Measurements from ENCODE around the gene RPS6KL1.
A peak's percentile ranks its signal among the peaks of the same experiment; 100 is the strongest.

The RPS6KL1 gene

DNA sequence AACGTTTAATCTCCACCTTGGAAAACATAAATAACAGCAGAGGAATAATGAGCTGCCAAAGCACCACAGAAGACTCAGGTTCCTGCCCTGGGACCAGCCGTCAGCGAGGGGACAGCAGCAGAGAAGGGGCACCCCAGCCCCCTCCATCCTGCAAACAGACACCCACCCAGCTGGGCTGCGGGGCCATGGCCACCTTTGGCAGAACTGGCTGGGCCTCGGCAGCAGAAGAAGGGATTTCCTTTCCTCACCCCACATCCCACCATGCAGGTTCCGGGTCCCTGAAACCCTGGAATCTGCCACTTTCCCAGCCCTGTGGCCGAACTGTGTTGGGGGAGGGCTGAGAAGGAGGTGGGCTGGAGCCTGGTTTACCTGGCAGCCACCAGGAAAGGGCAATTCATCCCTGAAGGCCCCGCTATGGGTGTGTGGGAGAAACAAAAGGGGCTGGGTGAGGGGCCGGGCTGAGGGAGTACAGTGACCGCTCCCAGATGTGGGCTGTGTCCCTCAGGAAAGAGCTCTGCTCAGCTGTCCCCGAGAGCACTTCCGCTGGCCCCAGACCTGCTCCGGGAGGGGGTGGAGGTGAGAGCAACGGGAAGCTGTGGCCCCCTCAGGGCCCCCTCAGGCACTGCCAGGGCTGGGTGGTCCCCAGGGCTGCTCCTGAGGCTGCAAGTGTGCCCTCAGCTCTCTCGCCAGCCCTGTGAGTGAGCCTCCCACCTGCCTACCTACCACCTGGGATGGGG lies 28.6 kb upstream of the RPS6KL1 start:
- no peak for DNase-seq

DNA sequence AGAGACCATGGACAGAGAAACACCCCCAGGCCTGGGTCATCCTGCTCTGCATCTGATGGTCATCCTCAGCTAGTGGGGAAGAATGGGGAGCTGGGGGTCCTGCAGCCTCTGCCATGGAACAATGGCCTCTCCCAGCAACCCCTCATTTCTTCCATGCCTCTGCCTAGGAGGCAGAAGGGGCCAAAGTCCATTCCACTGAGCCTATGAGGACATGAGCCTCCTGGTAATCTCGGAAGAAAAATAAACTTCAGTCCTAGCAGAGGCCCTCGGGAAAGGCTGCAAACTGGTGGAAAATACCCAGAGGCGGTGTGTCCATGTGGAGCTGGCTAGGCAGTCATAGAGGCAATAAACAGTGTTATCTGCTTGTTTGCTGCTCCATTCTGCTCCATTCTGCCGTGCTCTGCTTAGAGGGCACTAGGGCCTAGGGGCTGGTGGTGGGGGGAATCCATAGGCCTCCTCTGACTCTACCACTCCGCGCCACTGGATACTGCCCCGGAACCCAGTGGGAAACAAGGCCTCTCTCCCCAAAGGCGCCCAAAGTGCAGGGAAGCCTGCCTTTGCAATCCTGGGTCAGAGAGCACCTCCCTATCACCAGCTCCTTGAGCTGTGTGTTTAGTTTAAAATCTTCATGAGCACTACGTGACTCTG lies 27.9 kb upstream of the RPS6KL1 start:
- DNase-seq: no peak

DNA sequence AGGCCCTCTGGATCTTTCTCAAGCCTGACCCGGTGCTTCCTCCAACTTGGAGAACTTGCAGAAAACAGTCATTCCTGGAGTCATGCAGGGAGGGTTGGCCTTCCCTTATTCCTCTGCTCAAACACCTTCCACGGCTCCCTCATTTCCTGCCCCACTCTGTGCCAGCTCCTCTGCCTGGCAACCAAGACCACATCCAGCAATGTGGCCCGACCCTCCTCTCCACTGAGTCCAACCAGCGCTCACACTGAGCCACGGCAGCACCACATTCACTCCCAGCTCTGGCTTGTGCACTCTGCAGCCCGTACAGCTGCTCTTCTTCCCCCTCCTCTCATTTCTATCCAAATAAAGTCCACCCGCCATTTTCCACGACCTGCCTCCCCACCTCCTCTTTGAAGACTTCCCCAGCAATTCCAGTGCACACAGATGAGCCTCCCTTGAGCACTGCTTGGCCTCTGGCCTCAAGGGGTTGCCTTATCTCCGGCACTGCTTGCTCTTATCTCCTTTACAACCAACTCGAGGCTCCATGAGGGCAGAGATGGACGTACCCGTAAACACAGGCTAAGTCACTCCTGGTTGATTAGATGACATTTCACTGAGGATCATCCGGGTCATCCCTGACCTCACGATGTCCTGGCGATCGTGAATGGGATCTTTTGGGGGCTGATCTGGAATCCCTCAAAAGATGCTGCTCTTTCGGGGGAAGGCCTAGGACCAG lies 27.0 kb upstream of the RPS6KL1 start:
- DNase-seq: no peak

DNA sequence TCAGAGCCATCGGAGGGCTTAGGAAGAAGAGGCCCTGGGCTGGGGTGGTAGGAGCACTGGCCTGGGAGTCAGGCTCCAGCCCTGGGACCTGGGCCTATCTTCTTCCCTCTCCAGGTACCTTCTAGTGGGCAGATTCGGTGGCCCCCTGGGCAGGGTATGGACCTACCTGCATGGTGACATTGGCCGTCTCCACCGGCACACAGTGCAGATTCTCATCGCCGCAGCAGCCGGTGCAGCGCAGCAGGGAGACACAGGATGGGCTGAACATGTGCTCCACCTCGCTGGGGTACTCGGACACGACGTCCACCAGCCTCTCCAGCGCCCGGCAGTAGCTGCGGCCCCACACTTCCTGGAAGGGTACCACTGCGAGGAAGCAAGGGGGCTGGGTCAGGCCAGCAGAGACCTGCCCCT lies 26.1 kb upstream of the RPS6KL1 start:
- DNase-seq: no peak

- DNase-seq: no peak
These were observed 25.4 kb upstream of the RPS6KL1 start for GRCh38 chr14:74948228-74949175.

DNA sequence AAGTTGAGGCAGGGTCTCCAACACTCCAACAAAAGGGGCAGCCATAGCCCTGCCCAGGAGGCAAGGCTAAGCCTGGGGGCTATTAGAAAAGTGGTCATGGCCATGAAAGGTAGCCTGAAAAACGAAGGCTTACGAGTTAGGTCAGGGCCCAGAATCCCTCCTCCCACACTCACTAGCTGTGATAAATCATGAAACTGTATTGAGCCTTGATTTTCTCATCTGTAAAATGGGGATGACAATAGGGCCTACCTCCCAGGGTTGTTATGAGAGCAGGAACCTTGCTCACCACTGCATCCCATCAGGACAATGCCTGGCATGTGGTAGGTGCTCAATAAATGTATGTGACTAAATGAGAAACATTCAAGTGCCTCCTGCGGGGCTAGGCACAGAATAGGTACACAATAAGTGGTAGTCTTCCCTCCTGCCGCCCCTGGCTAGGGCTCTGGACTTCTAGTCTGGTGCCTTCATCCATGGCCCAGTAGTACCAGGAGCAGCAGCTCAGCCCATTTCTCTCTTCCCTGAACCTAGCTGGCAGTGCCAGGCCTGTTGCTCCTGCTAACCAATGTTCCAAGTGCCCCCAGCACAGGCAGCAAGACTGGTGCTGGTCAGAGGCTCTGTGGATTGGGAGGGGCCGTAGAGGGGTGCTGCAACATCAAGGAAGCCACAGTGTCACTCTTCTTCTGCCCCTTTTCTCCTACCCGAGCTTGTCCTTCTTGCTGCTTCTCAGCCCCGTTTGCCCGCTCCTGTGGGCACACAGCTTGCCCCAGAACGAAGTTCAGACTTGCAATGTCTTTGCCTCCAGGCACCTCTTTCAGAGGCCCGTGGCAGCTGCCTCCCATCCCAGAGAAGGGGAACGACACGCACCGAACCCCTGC lies 24.5 kb upstream of the RPS6KL1 start:
- DNase-seq: no peak

- no peak for DNase-seq
These were observed 23.7 kb upstream of the RPS6KL1 start for GRCh38 chr14:74946659-74947281.

DNA sequence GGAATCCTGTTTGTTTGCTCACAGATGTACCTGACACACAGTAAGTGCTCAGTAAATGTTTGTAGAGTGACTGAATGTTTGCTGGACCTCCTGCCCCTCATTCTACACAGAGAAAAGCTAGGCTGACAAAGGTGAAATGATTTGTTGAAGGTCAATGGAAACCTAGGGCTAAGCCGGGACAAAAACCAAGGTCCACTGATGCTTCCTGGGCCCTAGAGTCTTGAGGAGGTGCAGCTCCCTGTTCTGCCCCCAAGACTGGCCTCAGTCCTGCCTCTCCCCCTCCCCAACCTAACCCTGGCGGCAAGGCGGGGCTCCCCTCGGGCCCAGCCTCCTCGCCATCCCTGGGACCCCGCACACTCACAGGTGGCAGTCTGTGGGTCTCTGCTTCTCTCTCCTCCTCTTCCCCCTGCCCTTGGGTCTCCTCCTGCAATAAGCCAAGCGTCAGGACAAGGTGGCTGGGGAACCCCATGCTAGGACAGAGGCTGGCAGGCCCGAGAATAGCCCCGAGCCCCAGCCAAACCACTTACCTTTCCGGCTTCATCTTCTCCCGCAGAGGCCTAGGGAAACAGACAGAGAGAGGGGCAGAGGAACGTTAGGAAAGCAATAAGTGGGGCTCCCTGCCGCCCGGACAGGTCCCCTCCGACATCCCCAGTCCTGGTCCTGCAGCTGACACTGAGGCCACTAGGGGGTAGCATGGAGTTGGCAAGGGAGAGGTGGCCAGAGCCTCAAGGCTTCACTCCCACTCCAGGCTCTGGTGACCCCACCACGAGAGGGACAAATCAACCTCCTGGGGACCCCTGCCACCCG lies 23.0 kb upstream of the RPS6KL1 start:
- DNase-seq: peak; percentile 38

- peak; percentile 2 to 26 for DNase-seq
These were observed 22.3 kb upstream of the RPS6KL1 start for GRCh38 chr14:74945261-74945851.

DNA sequence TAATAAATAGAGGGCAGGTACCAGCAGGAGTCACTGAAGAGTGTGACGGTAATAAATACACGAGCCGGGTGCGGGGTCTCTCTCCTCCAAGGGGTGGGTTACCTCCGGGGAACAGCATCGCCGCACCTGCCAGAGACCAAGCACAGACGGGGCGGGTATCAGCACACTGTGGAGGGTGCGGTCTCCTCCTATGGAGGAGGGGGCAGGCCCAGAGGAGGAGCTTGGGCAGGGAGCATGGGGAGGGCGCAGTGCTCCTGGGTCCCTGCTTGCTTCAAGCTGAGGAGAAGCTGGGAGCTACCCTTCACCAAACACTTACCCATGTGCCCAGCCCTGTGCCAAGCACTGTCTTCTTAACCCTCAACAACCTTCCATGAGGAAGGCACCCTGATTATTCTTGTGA lies 19.5 kb upstream of the RPS6KL1 start:
- no peak for DNase-seq

DNA sequence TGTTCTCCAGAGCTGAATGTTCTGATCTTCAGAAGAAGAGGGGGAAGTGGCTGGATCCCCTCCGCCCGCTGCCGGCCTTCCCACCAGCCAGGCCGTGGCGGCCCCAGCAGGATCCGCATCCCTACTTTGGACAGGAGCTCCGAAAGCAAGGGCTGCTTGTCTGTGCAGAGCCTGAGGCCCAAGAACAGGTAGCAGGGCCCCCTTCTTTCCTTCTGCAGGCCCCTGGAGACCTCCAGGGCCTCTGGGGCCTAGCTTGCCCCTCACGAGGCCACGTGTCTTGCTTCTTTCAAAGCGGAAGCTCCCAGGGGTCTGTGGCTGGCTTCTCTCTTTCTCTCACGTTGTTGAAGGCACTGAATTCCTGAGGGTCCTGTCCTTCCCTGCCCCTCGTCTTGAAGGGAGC lies 19.1 kb upstream of the RPS6KL1 start:
- DNase-seq: no peak

- DNase-seq: no peak
These were observed 18.6 kb upstream of the RPS6KL1 start for GRCh38 chr14:74941676-74942097.

- DNase-seq: no peak
These were observed 18.0 kb upstream of the RPS6KL1 start for GRCh38 chr14:74940956-74941565.

DNA sequence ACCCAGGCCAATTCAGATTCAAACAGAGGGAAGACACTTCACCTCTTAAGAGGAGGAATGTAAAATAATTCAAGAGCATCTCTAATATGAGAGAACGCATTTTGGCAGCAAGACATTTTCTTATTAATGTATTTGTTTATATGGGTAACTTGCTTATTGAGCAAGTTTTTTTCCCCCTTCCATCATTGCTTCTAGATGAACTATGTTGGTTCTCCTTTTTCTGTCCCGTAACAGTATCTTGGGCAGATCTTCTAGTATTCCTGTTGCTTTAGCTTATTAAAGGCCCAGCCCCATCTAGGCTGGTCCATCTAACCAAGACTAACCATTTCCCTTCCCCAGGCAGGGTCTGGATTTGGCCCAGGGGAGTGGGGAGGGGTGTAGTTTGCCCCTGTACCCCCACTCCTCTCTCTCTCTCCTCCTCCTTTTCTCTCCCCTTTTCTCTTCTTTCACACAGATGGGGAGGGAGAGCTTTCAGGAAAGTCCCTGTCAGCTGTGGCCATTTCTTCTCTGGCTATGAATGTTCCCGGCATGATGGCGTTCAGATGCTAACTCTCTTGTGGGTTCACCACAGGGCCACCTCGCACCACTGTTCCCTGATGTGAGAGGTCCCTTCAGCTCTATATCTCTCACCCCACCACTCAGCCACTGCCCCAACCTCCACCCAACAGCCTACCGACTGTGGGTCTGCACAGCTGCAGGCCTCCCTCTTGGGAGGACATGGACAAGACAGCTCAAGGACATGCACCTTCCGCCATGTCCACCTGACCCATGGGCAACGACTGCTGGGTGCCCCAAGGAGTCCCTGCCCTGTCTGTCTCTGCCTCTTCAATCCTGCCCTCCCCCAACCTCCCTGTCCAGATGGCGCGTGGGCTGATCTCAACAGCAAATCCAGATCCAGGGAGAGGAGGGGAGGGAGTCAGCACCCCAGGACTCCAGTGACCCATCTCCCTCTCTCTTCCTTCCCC lies 15.8 kb upstream of the RPS6KL1 start:
- no peak for DNase-seq

DNA sequence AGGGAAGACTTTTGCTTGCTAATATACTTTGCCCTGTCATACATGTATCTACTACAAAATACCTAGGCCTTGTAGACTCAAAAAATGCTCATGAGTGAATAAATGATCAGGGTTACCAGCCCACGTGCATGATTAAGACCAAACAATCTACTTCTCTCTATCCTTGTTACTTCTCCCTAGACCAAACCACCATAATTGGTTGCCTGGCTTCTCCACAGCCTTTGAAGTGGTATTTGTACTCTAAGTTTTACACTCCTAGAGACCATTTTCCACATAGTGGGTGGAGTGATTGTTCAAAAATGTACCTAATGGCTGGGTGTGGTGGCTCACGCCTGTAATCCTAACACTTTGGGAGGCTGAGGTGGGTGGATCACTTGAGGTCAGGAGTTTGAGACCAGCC lies 14.1 kb upstream of the RPS6KL1 start:
- no peak for DNase-seq

GRCh38 chr14:74936731-74937130 lies 13.7 kb upstream of the RPS6KL1 start:
- DNase-seq: no peak

DNA sequence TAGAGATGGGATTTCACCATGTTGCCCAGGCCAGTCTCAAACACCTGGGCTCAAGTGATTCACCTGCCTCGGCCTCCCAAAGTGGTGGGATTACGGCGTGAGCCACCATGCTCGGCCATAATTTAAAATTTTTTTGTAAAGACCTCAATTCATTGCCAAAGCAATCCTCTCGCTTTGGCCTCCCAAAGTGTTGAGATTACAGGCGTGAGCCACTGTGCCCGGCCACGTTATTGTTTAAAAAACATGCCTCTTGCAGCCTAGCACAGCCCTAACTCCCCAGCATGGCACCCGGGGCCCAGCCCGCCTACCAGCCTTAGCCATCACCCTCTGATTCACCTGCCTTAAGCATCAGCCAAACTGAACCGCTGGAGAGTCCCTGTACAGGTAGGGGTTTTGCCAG lies 13.1 kb upstream of the RPS6KL1 start:
- no peak for DNase-seq

- DNase-seq: no peak
These were observed 12.3 kb upstream of the RPS6KL1 start for GRCh38 chr14:74935360-74935680.
